NCI-H146 (cell line): ENCODE results near the gene MORN2.

Experiments
- DNase-seq: peaks from one replicate; lab custom pipeline; 2025; lab: John Stamatoyannopoulos, UW

MORN2 gene

GRCh38 chr2:38889575-38889974, 13.8 kb downstream of the MORN2 start, which contains the start of gene ARHGEF33:
ARHGEF33 (plus strand) TSS chr2:38889875; CDS start chr2:38919448, 29,573 bp downstream.
- DNase-seq = no peak

- DNase-seq = no peak
Observed at GRCh38 chr2:38892819-38893218, 17.0 kb downstream of the MORN2 start.

DNA sequence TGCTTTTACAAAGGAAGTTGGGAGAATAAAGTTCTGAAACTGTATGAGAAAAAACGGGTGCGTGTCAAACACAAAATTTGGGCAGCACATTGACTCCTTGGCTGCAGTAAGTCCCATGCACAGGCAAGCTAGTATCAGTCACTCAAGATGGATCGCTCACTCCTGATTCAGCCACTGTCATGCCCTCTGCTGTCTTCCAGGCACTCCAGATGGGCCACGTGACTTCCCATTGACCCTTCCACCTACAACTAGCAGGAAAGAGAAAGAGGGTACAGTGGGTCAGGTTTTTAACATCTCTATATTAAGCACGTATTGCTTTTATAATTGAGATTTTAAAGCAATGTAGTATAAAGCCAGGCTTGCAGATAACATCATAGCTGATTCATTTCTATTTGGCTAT, 22.5 kb downstream of the MORN2 start:
- DNase-seq = no peak

DNA sequence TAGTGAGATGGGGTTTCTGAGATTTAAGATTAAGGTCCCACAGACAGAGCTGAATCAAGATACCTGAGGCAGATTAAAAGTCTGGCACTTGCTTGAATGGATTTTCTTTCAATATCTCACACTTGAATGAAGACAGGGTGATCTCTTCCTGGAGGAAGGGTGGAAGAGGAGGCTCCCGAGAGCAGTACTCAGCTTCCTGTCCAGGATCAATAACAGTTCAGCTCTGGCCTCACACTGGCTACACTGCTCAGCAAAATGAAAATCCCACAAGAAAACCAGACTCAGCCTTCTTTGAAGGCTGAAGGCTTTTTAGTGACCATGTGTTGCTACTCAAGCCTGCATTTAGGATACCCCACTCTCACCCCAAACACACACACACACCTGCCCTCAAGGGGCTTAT, 24.9 kb downstream of the MORN2 start:
- DNase-seq = no peak

- no peak for DNase-seq
Observed at GRCh38 chr2:38905251-38905650, 29.5 kb downstream of the MORN2 start.

- no peak for DNase-seq
Observed at GRCh38 chr2:38907242-38907641, 31.5 kb downstream of the MORN2 start.

DNA sequence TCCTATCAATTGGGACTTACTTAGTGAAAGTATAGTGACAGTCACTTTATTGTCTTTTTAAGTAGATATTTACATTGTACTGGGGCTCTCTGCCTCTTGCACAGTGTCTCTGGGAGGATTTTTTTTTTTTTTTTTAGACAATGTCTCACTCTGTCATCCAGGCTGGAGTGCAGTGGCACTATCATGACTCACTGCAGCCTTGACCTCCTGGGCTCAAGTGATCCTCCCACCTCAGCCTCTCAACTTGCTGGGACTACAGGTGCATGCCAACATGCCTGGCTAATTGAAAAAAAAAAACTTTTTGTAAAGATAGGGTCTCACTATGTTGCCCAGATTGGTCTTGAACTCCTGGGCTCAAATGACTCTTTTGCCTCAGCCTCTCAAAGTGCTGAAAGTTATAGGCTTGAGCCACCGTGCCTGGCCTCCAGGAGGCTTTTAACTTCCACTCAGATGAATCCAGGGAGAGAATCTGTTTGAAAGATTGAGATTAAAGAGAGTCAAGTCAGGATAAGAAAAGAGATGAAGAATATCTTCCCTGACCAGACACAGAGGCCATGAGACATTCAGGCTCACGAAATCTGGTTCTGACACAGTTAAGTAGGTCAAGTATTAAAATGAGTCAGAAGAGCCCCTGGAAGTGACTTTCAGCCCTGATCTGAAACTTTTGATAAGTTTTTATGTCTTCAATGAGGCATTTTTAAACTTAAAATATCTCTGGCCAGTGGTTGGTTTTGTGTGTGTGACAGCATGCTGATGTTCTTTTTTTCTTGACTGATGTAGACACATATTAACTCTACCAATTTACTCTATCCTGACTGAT, 32.2 kb downstream of the MORN2 start:
- no peak for DNase-seq

DNA sequence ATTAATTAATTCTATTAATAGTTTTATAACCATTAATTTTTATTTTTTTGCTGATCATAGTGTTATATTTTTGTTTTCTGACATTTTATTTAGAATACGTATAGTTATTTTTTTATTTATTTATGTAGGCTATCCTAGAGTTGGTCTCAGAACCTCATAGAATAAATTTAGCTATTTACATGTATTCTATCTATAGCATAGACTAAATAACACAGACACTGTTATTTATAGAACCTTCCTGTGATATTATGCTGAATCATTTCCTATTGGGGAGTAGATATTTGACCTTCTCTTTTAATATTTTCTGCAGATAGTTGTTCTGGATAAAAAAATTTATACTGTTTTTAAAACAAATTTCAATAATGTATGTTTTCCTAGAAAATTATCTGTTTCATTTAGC, 34.1 kb downstream of the MORN2 start:
- DNase-seq = no peak

DNA sequence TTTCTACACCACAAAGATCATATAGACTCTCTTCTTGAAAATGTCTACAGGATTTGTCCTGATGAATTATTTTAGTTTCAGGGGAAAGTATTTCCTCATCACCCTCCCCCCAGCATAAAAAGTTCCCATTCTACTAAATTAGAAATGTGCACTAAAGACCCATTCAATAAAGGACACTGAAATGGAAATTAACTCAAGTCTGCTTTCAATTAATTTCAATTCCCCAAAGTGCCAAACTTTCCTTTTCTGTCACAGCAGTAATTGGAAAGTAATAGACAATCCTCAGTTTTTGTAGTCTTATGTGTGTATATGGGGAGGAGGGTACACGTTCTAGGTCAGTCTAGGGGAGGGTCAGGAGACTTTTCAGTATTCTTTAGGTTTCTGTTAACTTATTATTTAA, 35.4 kb downstream of the MORN2 start:
- no peak for DNase-seq

- DNase-seq = no peak
Observed at GRCh38 chr2:38912619-38913018, 36.8 kb downstream of the MORN2 start.

DNA sequence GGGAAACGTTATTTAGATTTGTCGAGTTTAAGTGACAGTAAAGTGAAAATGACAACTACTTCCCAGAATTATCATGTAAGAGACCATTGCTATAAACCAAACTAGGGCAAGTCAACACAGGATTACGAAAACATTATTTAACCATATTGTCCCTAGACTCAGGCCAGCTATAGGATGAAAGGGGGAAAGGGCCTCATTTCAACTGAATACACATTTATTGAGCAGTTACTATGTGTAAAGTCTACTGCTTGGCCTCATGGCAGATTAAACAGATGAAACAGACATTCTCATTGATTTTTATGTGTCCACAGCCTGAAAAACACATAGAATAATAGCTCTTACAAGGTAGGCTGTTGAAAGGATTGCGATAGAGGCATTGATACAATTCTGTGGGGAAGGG, 46.6 kb downstream of the MORN2 start:
- no peak for DNase-seq

DNA sequence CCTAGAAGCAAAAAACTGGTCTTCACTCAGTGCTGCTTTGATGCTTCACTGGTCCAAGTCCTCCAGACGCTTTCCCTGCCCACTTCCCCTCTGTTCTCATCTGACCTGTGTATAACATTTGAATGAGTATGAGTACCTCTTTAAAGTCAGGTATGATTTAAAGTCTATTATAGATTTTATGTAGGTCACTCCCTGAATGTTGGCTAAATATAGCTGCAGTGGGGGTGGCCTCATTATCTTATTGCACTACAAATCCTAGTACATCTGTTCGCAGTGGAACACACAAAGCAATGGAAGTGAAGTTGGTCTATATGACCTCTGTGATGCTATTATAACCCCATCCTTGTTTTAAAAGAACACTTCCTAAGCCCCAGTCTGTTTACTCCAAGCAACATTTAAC, 47.1 kb downstream of the MORN2 start:
- no peak for DNase-seq

- DNase-seq = no peak
Observed at GRCh38 chr2:38925982-38926381, 50.2 kb downstream of the MORN2 start.

- no peak for DNase-seq
Observed at GRCh38 chr2:38930600-38930999, 54.8 kb downstream of the MORN2 start.
